Skin of body (tissue), 2 donors: ENCODE data around the gene DNAJB12. TPM values are rescaled to one million over a fixed set of nuclear protein-coding genes. Genes with fewer than 3 reads are reported as not detected.
"Not testable (repeated sequence)": the region's sequence is repeated elsewhere in the genome, so short reads cannot be mapped to it uniquely, and the experiment has no call there.

ENCODE experiments used
- DNase-seq: peaks from one replicate; lab custom pipeline; 2025; lab: John Stamatoyannopoulos, UW
- total RNA-seq: library from RNA; depleted of rRNA; stranded (reverse); fragments of >200 nt; gene quantifications from one replicate; pipeline ENCODE4 v1.2.3, GENCODE V29; 2014

DNAJB12 gene
- total RNA-seq, 1 donor from 2014 or later, result 16.5 TPM

- DNase-seq, result no peak
Measured at GRCh38 chr10:72353965-72354355, 759 bp downstream of the DNAJB12 start.

GRCh38 chr10:72353028-72353964 lies 1.4 kb downstream of the DNAJB12 start:
- no peak for DNase-seq

- DNase-seq, result no peak
Measured at GRCh38 chr10:72351479-72351878, 3.2 kb downstream of the DNAJB12 start.

GRCh38 chr10:72349438-72349837 lies 5.3 kb downstream of the DNAJB12 start:
- DNase-seq, result no peak

- DNase-seq, result no peak
Measured at GRCh38 chr10:72348282-72348681, 6.4 kb downstream of the DNAJB12 start.

GRCh38 chr10:72346117-72346516 lies 8.6 kb downstream of the DNAJB12 start:
- DNase-seq, result not testable (repeated sequence)

- DNase-seq, result no peak
Measured at GRCh38 chr10:72344932-72345331, 9.8 kb downstream of the DNAJB12 start.

- DNase-seq, result no peak
Measured at GRCh38 chr10:72342911-72343310, 11.8 kb downstream of the DNAJB12 start.

GRCh38 chr10:72340510-72341261 lies 14.0 kb downstream of the DNAJB12 start:
- no peak for DNase-seq

GRCh38 chr10:72338180-72338579 lies 16.5 kb downstream of the DNAJB12 start:
- no peak for DNase-seq

- no peak for DNase-seq
Measured at GRCh38 chr10:72337722-72338121, 17.0 kb downstream of the DNAJB12 start.

GRCh38 chr10:72337039-72337629 lies 17.6 kb downstream of the DNAJB12 start:
- DNase-seq, result no peak

GRCh38 chr10:72336259-72337038 lies 18.3 kb downstream of the DNAJB12 start:
- no peak for DNase-seq

- no peak for DNase-seq
Measured at GRCh38 chr10:72335394-72336258, 19.1 kb downstream of the DNAJB12 start.

GRCh38 chr10:72334825-72335393 lies 19.8 kb downstream of the DNAJB12 start:
- no peak for DNase-seq

GRCh38 chr10:72334196-72334824 lies 20.4 kb downstream of the DNAJB12 start:
- DNase-seq, result no peak

GRCh38 chr10:72333112-72334015 lies 21.4 kb downstream of the DNAJB12 start:
- DNase-seq, result no peak

- no peak for DNase-seq
Measured at GRCh38 chr10:72332423-72333111, 22.2 kb downstream of the DNAJB12 start.
